ENCODE results near the gene UTS2R. TPM values are rescaled to one million over a fixed set of nuclear protein-coding genes. Genes with fewer than 3 reads are reported as not detected.
"Not testable (repeated sequence)": the region's sequence is repeated elsewhere in the genome, so short reads cannot be mapped to it uniquely, and the experiment has no call there.

UTS2R gene
- total RNA-seq, 2 experiments from 2014 or later, result not detected

- ChIA-PET CTCF (no interaction called here), POLR2A (no interaction called here)
- Mint-ChIP-seq H3K27ac (no peak overlapping the region), H3K4me1 (ENCODE audit: low read depth) (peaks cover 10% of the 10 kb centered on the region), H3K36me3 (ENCODE audit: low read depth) (no peaks in the 10 kb centered on the region), H3K27me3 (peaks cover 48% of the 10 kb centered on the region), H3K9me3 (no peaks in the 10 kb centered on the region), H3K4me3 (no peak overlapping the region)
- intact Hi-C loops (cut with DNase I, micrococcal nuclease), result no loop called here
- Histone ChIP-seq H3K36me3 (ENCODE audit: insufficient read depth, low read length) (no peaks in the 10 kb centered on the region), H3K27me3 (ENCODE audit: control insufficient read depth in 1 of 2, insufficient read depth in 2 of 2, low read length in 2 of 2) (peaks cover 41 to 51% of the 10 kb centered on the region in 2 experiments), H3K27ac (ENCODE audit: low read depth in 1 of 2, low read length in 2 of 2) (no peak overlapping the region), H3K4me3 (ENCODE audit: low read length) (no peak overlapping the region), H3K9me3 (ENCODE audit: control insufficient read depth in 1 of 2, insufficient read depth in 1 of 2, low read length in 2 of 2) (peaks cover 0 to 30% of the 10 kb centered on the region in 2 experiments), H3K4me1 (ENCODE audit: insufficient read depth, low read length) (peaks cover 22% of the 10 kb centered on the region)
- no peak for ATAC-seq (ENCODE audit: poor library complexity)
- no peak for DNase-seq
- TF ChIP-seq CTCF (IDR thresholded peaks at IDR 0.05), result no peak
Observed at GRCh38 chr17:82374626-82375331, 3.2 kb downstream of the UTS2R start.

DNA sequence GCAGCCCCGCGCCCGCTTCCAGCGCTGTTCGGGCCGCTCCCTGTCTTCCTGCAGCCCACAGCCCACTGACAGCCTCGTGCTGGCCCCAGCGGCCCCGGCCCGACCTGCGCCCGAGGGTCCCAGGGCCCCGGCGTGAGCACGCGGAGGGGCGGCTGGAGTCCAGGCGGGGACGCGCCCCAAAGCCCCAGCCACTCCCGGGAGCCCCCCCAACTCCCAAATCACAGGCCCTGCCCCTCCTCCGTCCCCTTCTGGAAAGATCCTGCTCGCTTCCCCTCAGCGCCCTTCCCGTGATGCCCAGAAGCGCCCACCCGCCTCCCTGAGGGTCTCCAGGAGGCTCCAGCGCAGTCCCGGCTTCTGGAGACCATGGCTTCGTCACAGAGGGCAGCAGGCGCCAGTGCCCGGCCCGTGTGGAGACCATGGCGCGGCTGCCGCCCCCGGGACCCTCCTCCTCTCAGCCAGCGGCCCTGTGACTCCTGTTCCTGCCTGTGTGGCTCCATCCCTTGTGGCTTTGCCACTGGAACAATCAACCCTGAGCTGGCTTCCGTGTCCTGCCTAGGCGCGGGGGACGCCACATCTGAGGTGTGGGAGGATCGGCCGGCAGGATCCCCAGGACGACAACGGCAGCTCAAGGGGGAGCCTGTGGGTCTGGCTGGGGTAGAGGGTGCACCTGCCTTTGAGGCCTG lies 3.9 kb downstream of the UTS2R start:
- no peak for DNase-seq
- H3K27ac Mint-ChIP-seq, result no peak overlapping the region
- H3K4me3 Mint-ChIP-seq, result no peak overlapping the region
- no peaks in the 10 kb centered on the region for H3K36me3 Mint-ChIP-seq (ENCODE audit: low read depth)
- no peak overlapping the region for H3K4me3 ChIP-seq (ENCODE audit: low read length)
- CTCF ChIA-PET, result no interaction called here
- no peak overlapping the region for H3K27ac ChIP-seq (ENCODE audit: low read depth in 1 of 2, low read length in 2 of 2)
- H3K27me3 ChIP-seq (ENCODE audit: control insufficient read depth in 1 of 2, insufficient read depth in 2 of 2, low read length in 2 of 2), result peaks cover 37 to 48% of the 10 kb centered on the region in 2 experiments
- intact Hi-C loops (cut with DNase I, micrococcal nuclease), result no loop called here
- ATAC-seq (ENCODE audit: poor library complexity), result no peak
- H3K4me1 Mint-ChIP-seq (ENCODE audit: low read depth), result peaks cover 6% of the 10 kb centered on the region
- peaks cover 50% of the 10 kb centered on the region for H3K27me3 Mint-ChIP-seq
- H3K36me3 ChIP-seq (ENCODE audit: insufficient read depth, low read length), result no peaks in the 10 kb centered on the region
- no peak for TF ChIP-seq CTCF (IDR thresholded peaks at IDR 0.05)
- peaks cover 19% of the 10 kb centered on the region for H3K4me1 ChIP-seq (ENCODE audit: insufficient read depth, low read length)
- no peaks in the 10 kb centered on the region for H3K9me3 Mint-ChIP-seq
- peaks cover 0 to 24% of the 10 kb centered on the region in 2 experiments for H3K9me3 ChIP-seq (ENCODE audit: control insufficient read depth in 1 of 2, insufficient read depth in 1 of 2, low read length in 2 of 2)
- POLR2A ChIA-PET, result no interaction called here

DNA sequence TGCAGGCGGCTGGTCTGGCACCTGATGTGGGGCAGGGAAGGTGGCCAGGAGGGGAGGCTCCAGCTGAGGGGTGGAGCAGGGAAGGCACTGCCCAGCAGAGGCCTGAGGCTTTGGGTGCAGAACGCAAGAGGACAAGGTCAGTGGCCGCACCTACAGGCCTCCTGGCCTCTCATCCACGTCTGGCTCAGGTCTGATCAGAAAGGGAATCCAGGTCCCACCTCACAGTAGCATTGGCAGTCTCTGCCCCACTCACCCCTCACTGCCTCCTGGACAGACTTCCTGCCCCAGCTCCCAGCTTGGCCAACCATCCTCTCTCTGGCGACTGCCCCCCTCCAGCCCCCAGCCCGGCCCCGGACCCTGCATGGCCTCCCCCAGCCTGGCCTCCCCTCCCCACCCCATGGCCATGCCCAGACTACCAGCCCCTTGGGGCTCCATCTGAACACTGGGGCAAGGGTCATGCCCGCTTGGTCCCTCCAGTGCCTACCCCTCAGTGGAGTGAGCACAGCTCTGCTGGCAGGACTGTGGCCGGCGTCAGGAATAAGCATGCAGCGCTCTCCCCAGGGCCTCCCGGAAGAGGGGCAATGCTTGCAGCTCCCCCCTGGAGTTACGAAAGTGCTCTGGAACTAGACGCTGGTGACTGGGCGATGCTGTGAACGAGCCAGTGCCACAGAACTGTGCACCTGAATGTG lies 4.6 kb downstream of the UTS2R start:
- no peak for DNase-seq
- intact Hi-C loops (cut with DNase I, micrococcal nuclease), result no loop called here
- peaks cover 0 to 19% of the 10 kb centered on the region in 2 experiments for H3K9me3 ChIP-seq (ENCODE audit: control insufficient read depth in 1 of 2, insufficient read depth in 1 of 2, low read length in 2 of 2)
- H3K4me3 ChIP-seq (ENCODE audit: low read length), result no peak overlapping the region
- H3K4me1 Mint-ChIP-seq (ENCODE audit: low read depth), result no peaks in the 10 kb centered on the region
- POLR2A ChIA-PET, result no interaction called here
- no peak for TF ChIP-seq CTCF (IDR thresholded peaks at IDR 0.05)
- H3K36me3 ChIP-seq (ENCODE audit: insufficient read depth, low read length), result no peaks in the 10 kb centered on the region
- no peak for ATAC-seq (ENCODE audit: poor library complexity)
- peaks cover 15% of the 10 kb centered on the region for H3K4me1 ChIP-seq (ENCODE audit: insufficient read depth, low read length)
- CTCF ChIA-PET, result no interaction called here
- H3K27ac ChIP-seq (ENCODE audit: low read depth in 1 of 2, low read length in 2 of 2), result no peak overlapping the region
- no peaks in the 10 kb centered on the region for H3K9me3 Mint-ChIP-seq
- H3K36me3 Mint-ChIP-seq (ENCODE audit: low read depth), result no peaks in the 10 kb centered on the region
- no peak overlapping the region for H3K4me3 Mint-ChIP-seq
- H3K27me3 Mint-ChIP-seq, result peaks cover 49% of the 10 kb centered on the region
- H3K27ac Mint-ChIP-seq, result no peak overlapping the region
- peaks cover 30 to 41% of the 10 kb centered on the region in 2 experiments for H3K27me3 ChIP-seq (ENCODE audit: control insufficient read depth in 1 of 2, insufficient read depth in 2 of 2, low read length in 2 of 2)

DNA sequence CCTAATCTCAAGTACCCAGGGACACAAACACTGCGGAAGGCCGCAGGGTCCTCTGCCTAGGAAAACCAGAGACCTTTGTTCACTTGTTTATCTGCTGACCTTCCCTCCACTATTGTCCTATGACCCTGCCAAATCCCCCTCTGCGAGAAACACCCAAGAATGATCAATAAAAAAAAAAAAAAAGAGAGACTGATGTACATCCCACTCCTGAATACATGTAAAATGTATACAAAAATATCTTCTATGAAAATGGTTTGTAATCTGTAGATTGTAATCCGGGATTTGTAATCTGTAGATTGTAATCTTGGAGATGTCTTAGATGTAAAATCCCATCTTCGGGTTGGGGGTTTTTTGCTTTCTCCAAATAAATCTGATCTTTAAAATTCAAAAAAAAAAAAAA lies 5.7 kb downstream of the UTS2R start:
- H3K4me3 Mint-ChIP-seq; CTCF ChIA-PET; DNase-seq; H3K27ac ChIP-seq (ENCODE audit: low read depth in 1 of 2, low read length in 2 of 2); H3K36me3 ChIP-seq (ENCODE audit: insufficient read depth, low read length); H3K4me1 ChIP-seq (ENCODE audit: insufficient read depth, low read length); H3K4me1 Mint-ChIP-seq (ENCODE audit: low read depth); ATAC-seq (ENCODE audit: poor library complexity); POLR2A ChIA-PET; H3K9me3 Mint-ChIP-seq; intact Hi-C loops (cut with DNase I, micrococcal nuclease); H3K36me3 Mint-ChIP-seq (ENCODE audit: low read depth); H3K4me3 ChIP-seq (ENCODE audit: low read length); H3K27ac Mint-ChIP-seq: not testable (repeated sequence)
- peaks cover 53% of the 10 kb centered on the region for H3K27me3 Mint-ChIP-seq
- Histone ChIP-seq H3K9me3 (ENCODE audit: control insufficient read depth in 1 of 2, insufficient read depth in 1 of 2, low read length in 2 of 2) (peaks cover 0 to 15% of the 10 kb centered on the region in 2 experiments), H3K27me3 (ENCODE audit: control insufficient read depth in 1 of 2, insufficient read depth in 2 of 2, low read length in 2 of 2) (peaks cover 26 to 36% of the 10 kb centered on the region in 2 experiments)

All from CD4-positive, alpha-beta T cell (primary cell).